GM12892 (cell line): ENCODE measurements around the gene COX11.

Experiments used
- DNase-seq: peaks from one replicate; pipeline ENCODE4 v3.0.0; 2011; ENCODE audit not compliant: insufficient read length
- FAIRE-seq: peaks from 2 replicates; lab custom pipeline; 2011; peaks lifted over from hg19 to GRCh38; lab: Jason Lieb, UNC
- POLR2A ChIP-seq: IDR thresholded peaks from 2 replicates; pipeline ENCODE4 v1.6.1; 2011; ENCODE audit warnings: low read depth, low read length, control low read depth
- POLR2AphosphoS5 ChIP-seq: IDR thresholded peaks from 2 replicates; pipeline ENCODE4 v1.6.1; 2011; ENCODE audit warnings: low read depth, low read length, control low read depth
- TAF1 ChIP-seq: IDR thresholded peaks from 2 replicates; pipeline ENCODE4 v1.6.1; 2011; ENCODE audit warnings: low read depth, mild to moderate bottlenecking, control low read depth, low read length, borderline replicate concordance

The COX11 gene

DNA sequence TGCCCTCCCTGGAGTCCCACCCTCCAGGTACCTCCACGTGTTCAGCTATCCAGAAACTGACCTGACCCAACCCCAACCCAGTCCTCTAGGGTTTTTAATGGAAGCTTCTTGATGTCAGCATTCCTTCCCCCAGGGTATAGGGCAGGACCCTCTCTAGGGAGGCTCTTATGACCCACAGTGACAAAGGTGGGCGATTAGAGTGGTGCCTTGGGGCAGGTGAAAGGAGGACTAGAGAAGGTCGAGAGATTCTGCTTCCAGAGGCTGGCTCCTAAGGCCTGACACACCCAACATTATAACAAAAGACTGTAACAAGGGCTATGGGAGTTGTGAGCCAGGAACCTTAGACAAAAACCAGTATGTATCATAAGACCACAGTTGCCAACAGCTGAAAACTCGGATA, 17.2 kb downstream of the COX11 start:
- DNase-seq (no peak), FAIRE-seq (no peak)
- TF ChIP-seq POLR2A (no peak), POLR2AphosphoS5 (no peak), TAF1 (no peak)

DNA sequence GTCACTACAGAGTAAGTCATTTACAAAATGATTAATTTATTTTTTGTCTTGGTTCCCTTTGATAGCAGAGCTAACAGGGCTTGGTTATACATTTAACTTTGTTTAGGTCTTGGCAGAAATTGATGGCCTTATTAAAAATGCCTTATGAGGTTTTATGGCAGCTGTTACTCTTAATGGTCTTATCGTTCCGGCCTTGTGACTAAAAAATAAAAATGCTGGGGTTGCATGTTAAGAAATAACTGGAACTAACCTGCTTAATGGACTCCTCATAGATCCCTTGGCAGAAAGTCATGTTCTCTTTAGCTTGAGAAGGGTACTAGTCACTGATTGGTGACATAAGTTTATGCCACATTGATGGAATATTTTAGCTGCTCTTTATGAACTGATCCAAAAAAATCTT, 18.3 kb downstream of the COX11 start:
- DNase-seq (no peak), FAIRE-seq (no peak)
- TF ChIP-seq POLR2A = no peak
- TF ChIP-seq POLR2AphosphoS5 = no peak
- no peak for TF ChIP-seq TAF1

- DNase-seq = no peak
- FAIRE-seq = no peak
- no peak for TF ChIP-seq POLR2AphosphoS5
- TF ChIP-seq TAF1 = no peak
- no peak for TF ChIP-seq POLR2A
These were observed 20.1 kb downstream of the COX11 start for GRCh38 chr17:54948380-54948779.

DNA sequence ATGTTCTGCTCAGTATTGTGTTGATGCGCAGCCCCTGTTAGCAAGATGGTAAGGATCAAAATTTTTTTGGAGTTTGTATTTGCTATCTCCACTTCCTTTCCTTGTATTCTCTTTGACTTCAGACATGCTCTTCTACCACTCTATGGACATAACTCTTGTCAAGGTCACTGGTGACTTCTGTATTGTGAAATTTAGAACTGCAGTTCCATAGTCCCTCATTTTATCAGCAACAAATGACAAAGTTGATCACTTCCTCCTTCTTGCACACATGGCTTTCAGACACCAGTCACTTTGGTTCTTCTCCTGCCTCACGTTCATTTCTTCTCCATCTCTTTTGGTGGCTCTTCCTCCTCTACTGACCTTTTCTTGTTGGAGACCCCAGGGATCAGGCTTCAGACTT, 21.1 kb downstream of the COX11 start:
- TF ChIP-seq POLR2AphosphoS5 (no peak), POLR2A (no peak), TAF1 (no peak)
- no peak for FAIRE-seq
- no peak for DNase-seq

- TF ChIP-seq TAF1 (no peak), POLR2AphosphoS5 (no peak), POLR2A (no peak)
- no peak for DNase-seq
- FAIRE-seq = no peak
These were observed 22.8 kb downstream of the COX11 start for GRCh38 chr17:54945671-54946070.

DNA sequence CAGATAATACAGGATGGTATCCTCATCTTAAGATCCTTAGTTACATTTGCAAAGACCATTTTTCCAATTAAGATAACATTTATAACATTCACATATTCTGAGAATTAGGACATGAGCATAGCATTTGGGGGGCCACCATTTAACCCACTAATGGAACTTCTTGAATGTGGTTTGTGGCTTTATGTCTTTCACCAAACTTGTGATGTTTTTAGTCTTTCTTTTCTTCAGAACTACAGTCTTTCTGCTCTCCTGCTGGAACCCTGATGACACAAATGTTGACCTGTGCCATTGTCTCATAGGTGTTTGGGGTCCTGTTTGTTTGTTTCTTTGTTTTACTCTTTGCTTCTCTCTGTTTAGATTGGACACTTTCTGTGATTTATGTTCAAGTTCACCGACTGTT, 23.2 kb downstream of the COX11 start:
- no peak for TF ChIP-seq TAF1
- no peak for TF ChIP-seq POLR2A
- no peak for TF ChIP-seq POLR2AphosphoS5
- no peak for FAIRE-seq
- no peak for DNase-seq

- no peak for TF ChIP-seq POLR2AphosphoS5
- TF ChIP-seq TAF1 = no peak
- no peak for TF ChIP-seq POLR2A
- FAIRE-seq (no peak), DNase-seq (no peak)
These were observed 23.7 kb downstream of the COX11 start for GRCh38 chr17:54944796-54945195.

- TF ChIP-seq POLR2AphosphoS5 (no peak), TAF1 (no peak), POLR2A (no peak)
- no peak for FAIRE-seq
- DNase-seq = no peak
These were observed 27.2 kb downstream of the COX11 start for GRCh38 chr17:54941285-54941684.

DNA sequence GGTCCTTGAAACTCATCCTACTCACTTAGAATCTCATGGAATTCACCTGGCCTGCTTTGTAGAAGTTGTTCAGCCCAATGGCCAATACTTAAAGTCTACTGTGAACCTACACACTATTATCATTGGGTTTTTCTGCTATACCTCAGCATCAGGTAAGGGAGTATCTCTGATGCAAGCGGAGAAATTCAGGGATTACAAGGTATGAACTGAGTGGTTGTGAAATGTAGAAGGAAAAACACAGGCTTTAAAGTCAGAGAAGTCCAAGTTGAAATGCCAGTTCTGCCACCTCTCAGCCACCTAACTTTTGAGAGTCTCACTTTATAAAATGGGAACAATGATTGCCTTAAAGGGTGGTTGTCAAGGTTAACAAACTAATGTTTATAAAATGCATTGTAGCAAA, 31.0 kb downstream of the COX11 start:
- FAIRE-seq (no peak), DNase-seq (no peak)
- no peak for TF ChIP-seq TAF1
- TF ChIP-seq POLR2A = no peak
- no peak for TF ChIP-seq POLR2AphosphoS5

GRCh38 chr17:54937018-54937417, 31.4 kb downstream of the COX11 start:
- TF ChIP-seq POLR2A (no peak), TAF1 (no peak), POLR2AphosphoS5 (no peak)
- DNase-seq (no peak), FAIRE-seq (no peak)

DNA sequence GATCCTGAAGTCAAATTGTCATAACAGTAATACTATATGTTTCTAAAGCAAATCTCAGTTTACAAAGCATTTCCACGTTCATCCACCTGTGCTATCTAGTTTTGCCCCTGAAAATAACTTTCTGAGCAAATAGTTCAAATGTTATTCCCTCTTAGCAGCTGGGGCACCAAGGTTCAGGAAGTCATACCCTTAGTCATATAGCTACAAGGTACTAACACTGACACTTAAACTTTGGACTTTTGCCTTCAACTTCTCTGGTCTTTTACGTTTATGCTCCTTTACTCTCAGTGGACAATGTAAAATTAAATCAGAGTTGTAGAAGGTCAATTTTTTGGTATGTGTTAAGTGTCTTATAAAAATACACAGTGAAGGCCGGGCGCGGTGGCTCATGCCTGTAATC, 33.0 kb downstream of the COX11 start:
- FAIRE-seq (no peak), DNase-seq (no peak)
- no peak for TF ChIP-seq TAF1
- TF ChIP-seq POLR2A = no peak
- no peak for TF ChIP-seq POLR2AphosphoS5

DNA sequence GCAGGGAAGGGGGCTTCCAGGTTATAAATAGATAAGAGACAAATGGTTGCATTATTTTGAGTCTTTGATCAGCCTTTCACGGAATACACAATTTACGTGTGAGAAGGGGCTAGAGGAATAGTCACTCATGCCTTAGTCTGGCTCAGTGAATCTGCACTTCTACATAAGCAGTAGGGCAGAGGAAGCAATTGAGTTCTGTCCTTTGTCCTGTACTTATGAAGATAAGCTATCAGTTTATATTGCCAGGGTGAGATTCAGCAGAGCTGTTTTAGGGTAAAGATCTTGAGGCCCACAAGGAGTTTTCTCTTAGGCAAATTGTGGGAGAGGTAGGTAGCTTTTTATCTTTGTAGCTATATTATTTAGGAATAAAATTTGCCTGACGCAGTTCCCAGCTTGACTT, 34.5 kb downstream of the COX11 start:
- FAIRE-seq (no peak), DNase-seq (no peak)
- TF ChIP-seq POLR2A (no peak), TAF1 (no peak), POLR2AphosphoS5 (no peak)

DNA sequence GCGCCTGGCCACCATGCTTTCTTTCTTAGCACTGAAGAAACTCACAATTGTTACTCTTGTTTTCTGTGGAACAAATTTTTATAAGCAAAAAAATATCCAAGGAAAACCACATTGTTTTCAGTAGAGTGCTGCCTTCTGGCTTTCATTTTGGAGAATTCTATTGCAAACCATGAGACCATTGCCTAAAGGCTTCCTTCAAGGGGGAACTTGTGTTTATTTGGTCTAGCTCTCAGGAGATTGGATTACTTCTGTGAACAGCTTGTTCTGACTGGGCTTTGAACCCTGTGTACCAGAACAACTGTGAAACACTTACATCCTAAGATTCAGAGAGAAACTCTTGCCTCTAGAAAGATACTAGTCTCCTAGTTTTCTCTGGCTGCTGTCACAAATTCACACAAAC, 35.7 kb downstream of the COX11 start:
- no peak for FAIRE-seq
- DNase-seq = no peak
- TF ChIP-seq POLR2AphosphoS5 (no peak), POLR2A (no peak), TAF1 (no peak)
